ENCODE results near the gene MYCN.
"Not testable (repeated sequence)": the region's sequence is repeated elsewhere in the genome, so short reads cannot be mapped to it uniquely, and the experiment has no call there.

The MYCN gene

GRCh38 chr2:15963109-15963976 lies 23.0 kb downstream of the MYCN start:
- not testable (repeated sequence) for DNase-seq

DNA sequence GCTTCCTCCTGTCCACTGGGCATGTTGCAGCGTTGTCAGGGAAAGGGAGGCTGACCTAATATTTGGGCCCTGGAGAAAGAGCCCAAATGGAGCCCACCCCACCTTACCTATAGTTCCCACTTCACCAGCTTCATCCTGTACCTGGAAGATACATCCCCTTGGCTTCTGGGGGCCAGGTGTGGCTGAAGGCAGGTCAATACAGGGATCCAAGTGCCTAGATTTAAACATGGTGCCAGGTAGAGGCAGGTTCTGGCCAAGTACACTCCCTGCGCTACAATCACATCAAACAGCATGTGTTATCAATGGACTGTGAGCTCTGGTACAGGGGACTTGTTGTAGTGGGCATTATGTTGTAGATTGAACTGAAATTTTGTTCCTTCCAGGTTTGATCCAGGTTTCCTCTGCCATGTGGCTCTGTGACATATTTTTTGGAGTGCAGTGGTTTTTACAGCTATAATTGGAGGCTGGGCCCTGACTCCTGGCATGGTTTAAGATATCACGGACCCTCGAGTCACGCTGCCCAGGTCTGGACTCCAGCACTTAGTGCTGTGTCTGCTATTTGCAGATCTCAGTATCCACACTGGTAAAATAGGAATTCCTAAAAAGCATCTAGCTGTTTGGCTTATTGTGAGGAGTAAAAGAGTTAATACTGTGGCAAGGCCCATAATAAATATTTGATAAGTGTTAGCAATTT lies 23.8 kb downstream of the MYCN start:
- DNase-seq, result no peak

GRCh38 chr2:15964936-15965563 lies 24.7 kb downstream of the MYCN start:
- no peak for DNase-seq

GRCh38 chr2:15965564-15966019 lies 25.2 kb downstream of the MYCN start:
- no peak for DNase-seq

DNA sequence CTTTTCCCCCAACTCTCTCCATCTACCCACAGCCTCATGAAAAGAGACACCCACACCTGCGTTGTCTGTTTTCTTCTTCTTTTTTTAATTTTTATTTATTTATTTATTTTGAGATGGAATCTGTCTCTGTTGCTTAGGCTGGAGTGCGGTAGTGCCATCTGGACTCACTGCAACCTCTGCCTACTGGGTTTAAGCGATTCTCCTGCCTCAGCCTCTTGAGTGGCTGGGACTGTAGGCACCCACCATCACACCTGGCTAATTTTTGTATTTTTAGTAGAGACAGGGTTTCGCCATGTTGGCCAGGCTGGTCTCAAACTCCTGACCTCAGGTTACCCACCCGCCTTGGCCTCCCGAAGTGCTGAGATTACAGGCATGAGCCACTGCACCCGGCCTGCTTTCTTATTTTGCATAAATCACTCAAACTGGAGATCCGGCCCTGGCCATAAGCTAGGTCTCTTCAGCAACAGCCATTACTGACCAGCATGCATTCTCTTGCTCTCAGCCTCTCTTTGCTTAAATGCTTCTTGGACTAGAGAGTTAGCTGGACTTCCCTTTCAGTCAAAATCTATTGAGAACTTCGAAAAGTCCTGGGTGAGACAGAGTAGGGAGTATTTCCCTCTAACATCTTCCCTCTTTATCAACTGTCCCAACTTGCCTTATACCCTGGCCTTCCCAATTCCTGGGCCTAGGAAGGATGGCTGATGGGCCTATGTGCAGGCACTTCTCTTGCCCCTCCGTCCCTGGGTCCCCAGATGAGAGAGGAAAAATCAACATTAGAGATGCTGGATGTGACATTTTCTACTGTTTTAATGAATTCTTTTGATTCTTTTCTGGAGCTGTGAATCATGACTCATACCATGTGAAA lies 27.3 kb downstream of the MYCN start:
- no peak for DNase-seq

- DNase-seq, result no peak
Observed at GRCh38 chr2:15968280-15969178, 28.2 kb downstream of the MYCN start.

GRCh38 chr2:15969214-15969613 lies 28.9 kb downstream of the MYCN start:
- no peak for DNase-seq

GRCh38 chr2:15970701-15971100 lies 30.4 kb downstream of the MYCN start:
- DNase-seq, result no peak

- DNase-seq, result no peak
Observed at GRCh38 chr2:15971351-15971750, 31.0 kb downstream of the MYCN start.

DNA sequence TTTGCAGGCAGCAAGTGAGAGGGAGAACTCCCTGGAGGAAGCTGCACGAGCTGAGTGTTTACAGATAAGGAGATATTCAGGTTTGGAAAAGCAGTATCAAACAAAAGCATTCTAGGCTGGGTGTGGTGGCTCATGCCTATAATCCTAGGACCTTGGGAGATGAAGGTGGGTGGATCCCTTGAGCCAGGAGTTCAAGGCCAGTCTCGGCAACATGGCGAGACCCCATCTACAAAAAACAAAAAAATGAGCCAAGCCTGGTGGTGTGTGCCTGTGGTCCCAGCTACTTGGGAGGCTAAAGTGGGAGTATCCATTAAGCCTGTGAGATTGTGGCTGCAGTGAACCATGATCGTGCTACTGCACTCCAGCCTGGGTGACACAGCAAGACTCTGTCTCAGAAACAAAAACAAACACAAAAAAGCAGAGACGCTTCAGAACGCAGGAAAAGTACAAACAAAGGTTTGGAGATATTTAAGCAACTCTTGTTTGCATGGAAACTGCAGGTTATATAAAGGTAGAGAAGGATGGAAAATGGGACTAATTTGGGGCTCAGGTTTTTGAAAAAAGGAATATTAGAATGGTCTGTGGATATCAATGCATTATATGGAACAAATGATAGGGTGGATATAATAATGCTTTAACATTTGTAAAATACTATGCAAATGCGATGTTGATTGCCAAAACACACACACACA lies 31.6 kb downstream of the MYCN start:
- DNase-seq, result no peak

- no peak for DNase-seq
Observed at GRCh38 chr2:15973481-15974401, 33.4 kb downstream of the MYCN start.

GRCh38 chr2:15974565-15975260 lies 34.4 kb downstream of the MYCN start:
- no peak for DNase-seq

DNA sequence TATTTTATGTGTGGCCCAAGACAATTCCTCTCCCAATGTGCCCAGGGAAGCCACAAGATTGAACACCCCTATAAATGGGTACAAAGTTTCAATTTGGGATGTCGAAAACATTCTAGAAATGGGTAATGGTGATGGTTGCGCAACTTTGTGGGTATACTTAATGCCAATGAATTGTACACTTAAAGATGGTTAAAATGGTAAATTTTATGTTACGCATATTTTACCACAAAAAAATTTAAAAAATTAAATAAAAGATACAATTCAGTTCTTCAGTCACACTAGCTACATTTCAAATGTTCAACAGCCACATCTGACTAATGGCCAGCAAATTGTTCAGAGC lies 34.9 kb downstream of the MYCN start:
- DNase-seq, result no peak

GRCh38 chr2:15975676-15976075 lies 35.3 kb downstream of the MYCN start:
- no peak for DNase-seq

DNA sequence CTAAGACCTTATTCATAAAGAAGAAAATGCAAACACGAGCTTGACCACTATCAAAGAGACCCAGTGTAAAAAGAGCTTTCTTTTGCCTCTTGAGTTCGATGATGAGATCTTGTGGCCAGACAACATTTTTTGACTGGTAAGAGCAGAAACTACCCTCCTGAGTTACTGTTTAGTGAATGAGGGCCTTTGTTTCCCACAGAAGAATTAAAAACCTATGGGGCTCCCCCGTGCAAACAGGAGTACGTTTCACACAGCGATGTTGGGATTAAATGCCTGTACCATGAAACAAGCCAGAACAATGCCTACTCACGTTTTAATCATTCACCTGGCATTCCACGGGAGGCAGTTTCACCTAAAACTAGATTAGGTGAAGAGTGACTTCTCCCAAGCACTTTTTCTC lies 36.0 kb downstream of the MYCN start:
- DNase-seq, result no peak

DNA sequence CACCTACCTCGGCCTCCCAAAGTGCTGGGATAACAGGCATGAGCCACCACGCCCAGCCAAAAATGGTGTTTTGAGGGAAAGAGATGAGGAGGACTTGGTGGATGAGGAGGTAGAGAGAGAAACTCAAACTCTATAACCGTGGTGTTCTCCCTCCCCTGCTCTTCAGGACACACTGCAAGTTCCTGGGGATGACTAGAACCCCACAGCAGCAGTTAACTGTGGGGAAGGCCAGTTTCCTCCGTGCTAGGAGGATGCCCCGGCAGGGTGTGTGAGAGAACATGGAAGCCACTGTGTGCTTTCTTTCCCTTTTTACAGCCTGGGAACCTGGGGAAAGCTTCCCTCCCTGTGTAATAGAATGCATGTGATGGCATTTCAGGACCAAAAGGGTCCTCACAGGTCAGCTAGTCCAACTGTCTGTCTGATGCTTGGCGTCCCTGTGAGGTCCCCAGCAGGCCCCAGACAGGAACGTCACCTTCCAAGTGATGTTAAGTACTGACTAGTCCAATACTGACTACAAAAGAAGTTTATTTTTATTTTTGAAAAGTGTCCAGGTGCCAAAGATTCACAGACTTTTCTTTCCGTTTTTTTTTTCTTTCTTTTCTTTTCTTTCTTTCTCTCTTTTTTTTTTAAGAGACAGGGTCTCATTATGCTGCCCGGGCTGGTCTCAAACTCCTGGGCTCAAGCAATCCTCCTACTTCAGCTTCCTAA lies 38.9 kb downstream of the MYCN start:
- no peak for DNase-seq

- no peak for DNase-seq
Observed at GRCh38 chr2:15979759-15980604, 39.6 kb downstream of the MYCN start.

DNA sequence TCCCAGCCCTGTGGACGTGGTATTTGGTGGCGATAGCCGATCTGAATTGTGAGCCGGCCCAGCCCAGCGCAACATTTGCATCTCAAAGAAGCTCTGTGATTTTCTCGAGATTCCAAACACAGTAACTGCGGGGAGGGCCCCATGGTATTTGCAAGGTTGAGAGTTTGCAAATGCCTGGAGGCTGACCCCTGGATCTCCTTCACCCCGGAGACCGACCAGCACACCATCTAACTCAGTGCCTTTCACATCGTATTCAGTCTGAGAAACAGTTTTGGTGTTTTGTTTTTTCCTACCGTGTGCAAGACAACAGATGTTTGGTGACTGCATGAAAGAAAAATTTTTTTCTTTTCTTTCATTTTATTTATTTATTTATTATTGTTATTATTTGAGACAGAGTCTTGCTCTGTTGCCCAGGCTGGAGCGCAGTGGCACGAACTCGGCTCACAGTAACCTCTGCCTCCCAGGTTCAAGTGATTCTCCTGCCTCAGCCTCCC lies 40.3 kb downstream of the MYCN start:
- DNase-seq, result no peak
